ENCODE measurements around the gene CHRNA5.

The CHRNA5 gene

GRCh38 chr15:78620527-78621421 is 55.5 kb downstream of the CHRNA5 start, which contains the start of gene CHRNA3:
CHRNA3 (minus strand) TSS chr15:78620996; CDS start chr15:78620794, 202 bp downstream.
- DNase-seq, result no peak

- no peak for DNase-seq
Observed at GRCh38 chr15:78621810-78622402, 56.6 kb downstream of the CHRNA5 start.

GRCh38 chr15:78623786-78624497 is 58.6 kb downstream of the CHRNA5 start:
- no peak for DNase-seq

DNA sequence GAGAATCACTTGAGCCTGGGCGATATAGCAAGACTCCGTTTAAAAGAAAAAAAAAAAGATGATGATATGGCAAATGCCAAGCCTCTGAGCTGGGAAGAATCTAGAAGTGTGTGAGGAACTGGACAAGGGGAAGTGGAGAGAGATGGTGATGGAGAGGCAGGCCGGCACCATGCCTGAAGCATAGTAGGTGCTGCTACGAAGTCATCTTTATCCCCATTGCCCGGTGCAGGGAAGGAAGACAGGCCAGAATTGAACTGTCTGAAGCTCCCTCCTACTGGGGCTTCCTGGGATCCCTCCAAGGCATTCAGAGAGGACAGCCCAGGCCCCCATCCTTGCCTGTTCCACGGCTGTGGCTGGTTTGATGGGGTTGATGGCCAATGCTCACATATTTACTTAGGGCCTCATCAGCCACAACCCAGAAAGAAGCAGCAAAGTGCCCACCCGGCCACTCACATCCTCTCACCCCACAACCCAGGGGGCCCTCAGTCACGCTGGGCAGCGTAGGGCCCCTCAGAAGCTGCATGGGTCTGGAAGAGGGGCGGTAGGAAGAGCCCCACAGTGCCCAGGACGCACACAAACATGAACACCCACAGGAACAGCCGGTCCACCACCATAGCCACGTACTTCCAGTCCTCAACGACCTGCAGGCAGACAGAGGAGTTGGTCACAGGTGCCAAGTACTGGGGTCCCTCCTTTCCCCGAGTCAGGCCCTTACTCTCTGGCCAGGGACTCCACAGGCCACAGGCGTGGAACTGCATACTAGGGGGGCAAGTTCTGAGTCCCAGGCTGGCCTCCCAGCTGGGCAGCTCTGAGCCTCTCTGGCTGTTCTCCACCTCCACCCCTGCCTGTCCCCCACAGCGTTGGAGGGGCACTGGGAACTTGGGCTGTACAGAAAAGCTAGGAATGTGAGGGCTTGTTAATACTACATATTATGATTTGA is 59.6 kb downstream of the CHRNA5 start:
- no peak for DNase-seq

GRCh38 chr15:78625606-78626280 is 60.4 kb downstream of the CHRNA5 start:
- DNase-seq, result no peak

DNA sequence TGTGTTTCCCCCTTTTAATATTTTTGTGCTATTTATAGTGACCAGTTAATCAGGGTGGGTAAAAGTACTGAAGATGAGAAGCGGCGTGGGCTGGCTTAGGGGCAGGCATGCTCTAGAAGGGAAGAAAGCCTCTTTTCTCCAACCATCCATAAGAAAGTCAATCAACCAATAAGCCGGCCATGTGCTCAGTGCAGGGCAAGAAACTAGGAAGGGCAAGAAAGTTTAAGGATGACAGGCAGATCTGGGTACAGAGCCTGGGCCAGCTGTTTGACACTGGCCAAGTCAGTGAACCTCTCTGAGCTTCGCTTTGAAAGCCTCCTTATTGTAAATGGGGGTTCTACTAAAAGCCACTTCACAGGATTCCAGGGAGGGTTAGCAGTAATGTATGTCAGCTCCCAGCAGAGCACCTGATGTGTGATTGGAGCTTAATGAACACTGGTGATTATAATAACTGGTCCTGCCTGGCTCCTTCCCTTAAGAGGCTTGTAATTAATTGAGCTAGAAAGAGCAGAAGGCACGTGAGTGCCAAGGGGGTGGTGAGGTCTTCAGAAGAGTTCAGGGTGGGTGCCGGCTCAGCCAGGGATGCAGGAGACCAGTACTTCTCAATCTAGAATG is 61.2 kb downstream of the CHRNA5 start:
- no peak for DNase-seq

GRCh38 chr15:78627348-78627747 is 62.0 kb downstream of the CHRNA5 start:
- no peak for DNase-seq

DNA sequence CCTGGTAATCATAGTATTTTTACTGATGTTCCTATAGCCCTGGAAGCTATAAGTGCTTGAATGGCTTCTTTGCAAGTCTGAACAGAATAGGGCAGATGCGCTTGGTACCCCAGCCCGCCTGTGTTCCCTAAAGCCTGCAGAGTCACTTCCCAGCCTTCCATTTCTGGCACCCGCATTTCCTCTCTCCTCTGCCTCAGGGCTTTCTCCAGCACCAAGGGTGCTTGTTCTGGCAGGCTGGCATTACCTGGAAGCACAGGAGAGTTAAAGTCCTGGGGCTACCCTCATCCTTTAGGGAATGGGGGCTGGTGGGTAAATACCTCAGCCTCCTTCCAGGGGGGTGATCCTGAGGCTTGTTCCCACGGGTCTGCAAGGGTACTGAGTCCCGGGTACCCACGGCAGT is 62.9 kb downstream of the CHRNA5 start:
- DNase-seq, result no peak

GRCh38 chr15:78629031-78629715 is 63.9 kb downstream of the CHRNA5 start:
- DNase-seq, result no peak

DNA sequence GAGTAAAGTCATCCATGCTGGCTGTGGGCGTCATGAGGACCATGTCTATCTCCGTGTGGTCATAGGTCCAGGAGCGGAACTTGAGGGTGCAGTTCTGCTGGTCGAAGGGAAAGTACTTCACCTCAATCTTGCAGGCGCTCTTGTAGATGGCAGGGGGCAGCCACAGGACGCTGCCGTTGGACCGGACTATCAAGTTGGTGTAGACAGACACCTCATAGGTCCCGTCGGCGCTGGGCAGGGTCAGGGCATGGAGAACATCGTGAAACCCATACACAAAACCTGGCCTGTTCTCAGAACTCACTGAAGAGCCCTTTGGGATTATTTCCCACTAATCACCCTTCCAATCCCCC is 64.4 kb downstream of the CHRNA5 start:
- DNase-seq, result no peak

DNA sequence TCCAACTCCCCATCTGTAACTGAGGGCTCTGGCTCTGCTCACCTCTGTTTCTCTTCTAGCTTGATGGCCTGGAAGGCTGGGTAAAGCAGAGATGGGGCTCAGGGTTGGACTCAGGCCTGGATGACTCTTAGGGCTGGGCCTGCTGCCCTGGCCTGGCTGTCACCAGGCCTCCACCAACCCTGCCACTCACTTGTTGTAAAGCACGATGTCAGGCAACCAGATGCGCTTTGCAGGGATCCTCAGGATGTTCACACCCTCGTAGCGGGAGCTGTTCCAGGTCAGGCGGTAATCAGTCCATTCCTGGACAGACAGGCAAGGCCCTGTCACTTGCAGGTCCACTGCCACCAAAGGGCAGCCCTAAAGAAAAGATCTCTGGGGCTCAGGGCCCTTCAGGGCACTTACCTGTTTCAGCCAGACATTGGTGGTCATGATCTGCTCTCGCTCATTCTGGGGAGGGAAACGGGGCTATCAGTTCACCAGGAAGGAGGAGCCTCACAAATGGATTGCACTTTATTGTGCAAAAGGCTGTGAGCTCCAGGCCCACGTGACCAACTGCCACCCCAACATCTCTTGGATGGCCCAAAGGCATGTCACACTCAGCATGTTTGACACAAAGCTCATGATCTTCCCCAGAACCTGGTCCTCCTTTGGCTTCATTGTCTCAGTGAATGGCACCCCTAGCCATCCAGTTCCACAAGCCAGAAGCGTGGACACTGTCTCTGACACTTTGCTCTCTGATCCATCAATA is 65.7 kb downstream of the CHRNA5 start:
- no peak for DNase-seq

GRCh38 chr15:78633348-78633747 is 68.0 kb downstream of the CHRNA5 start:
- no peak for DNase-seq

DNA sequence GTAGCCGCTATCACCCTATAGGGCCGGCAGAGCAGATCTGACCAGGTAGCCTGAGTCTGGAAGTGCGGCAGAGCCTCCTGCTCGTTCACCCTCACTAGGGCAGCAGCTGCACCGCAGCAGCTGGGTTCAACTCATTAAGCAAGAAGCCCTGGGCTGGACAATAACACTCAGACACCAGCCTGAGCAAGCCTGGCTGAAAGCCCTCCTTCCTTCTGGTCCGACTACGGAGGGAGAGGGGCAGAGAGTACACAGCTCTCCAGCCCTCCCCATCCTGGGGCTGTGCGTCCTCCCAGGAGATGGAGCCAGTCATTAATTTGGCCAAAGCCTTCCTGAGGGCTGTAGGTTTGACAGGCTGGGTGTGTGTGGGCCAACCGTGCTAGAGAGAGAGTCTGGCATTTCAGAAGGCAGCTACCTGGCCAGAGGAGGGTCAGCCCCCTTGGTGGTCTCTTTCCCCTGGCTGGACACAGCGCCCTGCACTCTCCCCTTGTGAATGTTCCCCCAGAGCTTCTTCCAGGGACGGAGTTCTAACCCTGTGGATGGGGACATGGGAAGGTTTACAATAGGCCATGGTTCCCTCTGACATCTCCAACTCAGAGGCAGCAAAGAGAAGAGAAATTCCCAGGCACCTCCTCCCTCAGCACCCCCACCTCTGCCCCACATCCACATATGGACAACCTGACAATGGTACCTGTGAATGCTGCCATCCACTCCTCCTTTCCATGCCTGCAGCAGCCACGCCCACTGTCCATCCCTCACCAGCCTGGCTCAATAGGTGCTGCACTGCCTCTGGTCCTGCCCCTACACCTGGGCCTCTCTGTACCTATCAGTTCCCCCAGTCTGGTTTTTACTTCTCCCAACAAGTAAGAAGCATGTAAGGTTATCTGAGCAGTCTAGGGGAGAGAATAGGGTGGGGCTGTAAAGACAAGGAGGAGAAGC is 69.2 kb downstream of the CHRNA5 start:
- DNase-seq, result no peak

- no peak for DNase-seq
Observed at GRCh38 chr15:78635346-78635745, 70.0 kb downstream of the CHRNA5 start.

DNA sequence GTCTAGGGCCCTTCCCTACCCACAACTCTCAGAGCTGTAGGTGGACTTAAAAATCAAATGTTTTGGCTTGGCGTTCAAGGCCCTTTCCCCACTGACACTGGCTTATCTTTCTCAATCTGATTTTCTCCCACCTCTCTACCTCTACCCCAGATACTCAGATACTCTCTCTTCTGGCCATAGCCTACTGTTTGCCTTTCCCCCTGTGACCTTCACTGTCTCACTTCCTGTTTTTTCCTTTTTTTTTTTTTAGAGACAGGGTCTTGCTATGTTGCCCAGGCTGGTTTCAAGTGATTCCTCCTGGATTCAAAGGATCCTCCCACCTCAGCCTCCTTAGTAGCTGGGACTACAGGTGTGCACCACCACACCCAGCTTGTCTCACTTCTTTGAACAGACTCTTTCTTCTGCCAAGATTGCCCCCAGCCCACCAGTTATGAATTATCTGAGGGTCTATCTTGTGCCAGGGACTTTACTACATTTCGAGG is 71.1 kb downstream of the CHRNA5 start:
- no peak for DNase-seq

DNA sequence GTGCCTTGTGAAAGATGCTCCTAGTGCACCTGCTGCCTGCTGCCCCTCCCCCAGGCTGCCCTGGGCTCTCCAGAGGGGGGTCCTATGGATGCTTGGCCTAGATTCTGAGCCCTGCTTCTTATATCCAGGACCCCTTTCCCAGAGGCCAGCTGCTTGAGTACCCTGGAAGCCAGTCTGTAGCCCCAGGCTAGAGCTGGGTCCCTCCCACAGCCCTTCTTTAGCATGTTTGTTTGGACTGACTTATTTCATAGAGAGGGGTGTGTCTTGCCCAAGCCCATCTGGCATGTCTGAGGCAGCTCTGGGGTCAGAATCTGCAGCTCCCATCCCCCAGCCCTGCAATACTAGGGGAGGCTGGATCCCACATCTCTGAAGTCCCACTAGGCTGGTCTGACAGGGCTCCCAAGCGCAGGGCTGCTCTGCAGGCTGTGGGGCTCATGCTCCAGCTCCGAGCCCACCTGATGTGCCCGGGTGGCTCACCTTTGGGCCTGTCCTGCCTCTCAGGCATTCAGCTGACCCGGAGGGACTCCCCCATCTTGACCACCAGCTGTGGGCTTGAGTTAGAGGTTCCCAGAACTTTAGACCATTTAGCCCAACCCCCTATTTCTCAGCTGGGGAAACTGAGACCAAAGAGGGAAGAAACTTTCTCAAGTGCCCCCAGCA is 72.6 kb downstream of the CHRNA5 start:
- DNase-seq, result no peak

- DNase-seq, result peak; percentile 44
Observed at GRCh38 chr15:78638658-78639314, 73.5 kb downstream of the CHRNA5 start.
